ENCODE measurements around the gene OR7A5.
"Not testable (repeated sequence)": the region's sequence is repeated elsewhere in the genome, so short reads cannot be mapped to it uniquely, and the experiment has no call there.

OR7A5 gene

DNA sequence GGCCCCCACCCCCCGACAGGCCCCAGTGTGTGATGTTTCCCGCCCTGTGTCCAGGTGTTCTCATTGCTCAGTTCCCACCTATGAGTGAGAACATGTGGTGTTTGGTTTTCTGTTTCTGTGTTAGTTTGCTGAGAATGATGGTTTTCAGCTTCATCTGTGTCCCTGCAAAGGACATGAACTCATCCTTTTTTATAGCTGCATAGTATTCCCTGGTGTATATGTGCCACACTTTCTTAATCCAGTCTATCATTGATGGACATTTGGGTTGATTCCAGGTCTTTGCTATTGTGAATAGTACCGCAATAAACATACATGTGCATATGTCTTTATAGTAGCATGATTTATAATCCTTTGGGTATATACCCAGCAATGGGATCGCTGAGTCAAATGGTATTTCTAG, 57.3 kb downstream of the OR7A5 start:
- H3K36me3 ChIP-seq (ENCODE audit: control insufficient read depth in 5 of 5, insufficient read depth in 5 of 5, low read length in 5 of 5); H3K9me3 ChIP-seq (ENCODE audit: control insufficient read depth in 5 of 5, low read length in 5 of 5); H3K9ac ChIP-seq (ENCODE audit: low read length in 5 of 5); H3K4me3 ChIP-seq (ENCODE audit: low read depth in 1 of 5, low read length in 5 of 5); H3K27ac ChIP-seq (ENCODE audit: low read depth, low read length): not testable (repeated sequence)
- Histone ChIP-seq H3K27me3 (ENCODE audit: control insufficient read depth in 5 of 5, insufficient read depth in 4 of 5, low read length in 5 of 5) (peaks cover 0 to 11% (median 3%) of the 10 kb centered on the region in 5 donors), H3K4me1 (ENCODE audit: control insufficient read depth in 5 of 5, insufficient read depth in 5 of 5, low read length in 5 of 5) (peaks cover 0 to 14% (median 7%) of the 10 kb centered on the region in 5 donors)

Data from subcutaneous abdominal adipose tissue (tissue), 5 donors.